IMR-90 (cell line): ENCODE results near the gene GPX4. TPM values are rescaled to one million over a fixed set of nuclear protein-coding genes. Genes with fewer than 3 reads are reported as not detected.

Experiments used
- ATAC-seq: fragments of 200-7000 bp; cut with Tn5 transposase; 2 replicates; pipeline ENCODE4 v1.9.1; 2020; ENCODE audit warnings: low read depth, mild to moderate bottlenecking, moderate library complexity
- BruUV-seq: library from RNA; stranded (reverse); fragments of 400-500 nt; replicated peaks from 2 replicates; lab custom pipeline; 2021; lab: Mats Ljungman, UMichigan
- CTCF ChIA-PET: fragments of 300-600 bp; formaldehyde crosslinking; extraction: SDS; loops from one replicate; lab custom pipeline; 2021; ENCODE audit warnings: antibody characterized with exemption; lab: Yijun Ruan, JAX
- POLR2A ChIA-PET: fragments of 300-600 bp; sonication (Branson Sonifier 250); formaldehyde crosslinking; loops from one replicate; lab custom pipeline; 2022; ENCODE audit warnings: antibody characterized with exemption; ENCODE audit not compliant: unreplicated experiment; lab: Charles Lee
- DNase-seq: peaks from one replicate; pipeline ENCODE4 v3.0.0; 2013
- H2AFZ ChIP-seq: replicated peaks from 2 replicates; pipeline ENCODE3; 2013; ENCODE audit warnings: low read length, mild to moderate bottlenecking; ENCODE audit not compliant: poor library complexity
- H2AK5ac ChIP-seq: 2 replicates; pipeline ENCODE4 v1.6.1; 2013; ENCODE audit warnings: low read depth, low read length, inconsistent platforms
- H2AK9ac ChIP-seq: replicated peaks from 2 replicates; pipeline ENCODE3; 2013; ENCODE audit warnings: mild to moderate bottlenecking, low read depth, low read length, moderate library complexity; ENCODE audit not compliant: poor library complexity
- H2BK120ac ChIP-seq: 2 replicates; pipeline ENCODE4 v1.6.1; 2013; ENCODE audit warnings: low read depth, low read length, inconsistent platforms
- H2BK15ac ChIP-seq: 3 replicates; pipeline ENCODE4 v1.6.1; 2013; ENCODE audit warnings: low read depth, low read length, inconsistent platforms
- H2BK20ac ChIP-seq: 2 replicates; pipeline ENCODE4 v1.6.1; 2013; ENCODE audit warnings: low read depth, mild to moderate bottlenecking, inconsistent platforms, low read length, moderate library complexity
- H2BK5ac ChIP-seq: 2 replicates; pipeline ENCODE4 v1.6.1; 2013; ENCODE audit warnings: mild to moderate bottlenecking, low read depth, low read length, inconsistent platforms; ENCODE audit not compliant: poor library complexity, severe bottlenecking
- H3K14ac ChIP-seq: replicated peaks from 2 replicates; pipeline ENCODE4 v1.6.1; 2013; ENCODE audit warnings: low read depth, low read length, inconsistent platforms
- H3K18ac ChIP-seq: 2 replicates; pipeline ENCODE4 v1.6.1; 2013; ENCODE audit warnings: low read depth, low read length, control low read depth
- H3K23ac ChIP-seq: 2 replicates; pipeline ENCODE4 v1.6.1; 2013; ENCODE audit warnings: low read depth, low read length, inconsistent platforms
- H3K27ac ChIP-seq: 2 replicates; pipeline ENCODE4 v1.5.1; 2013; ENCODE audit warnings: mild to moderate bottlenecking, control low read depth, low read length; ENCODE audit not compliant: insufficient read depth
- H3K27me3 ChIP-seq: 2 replicates; pipeline ENCODE4 v1.6.1; 2013; ENCODE audit warnings: low read length; ENCODE audit not compliant: control insufficient read depth, insufficient read depth
- H3K36me3 ChIP-seq: 2 replicates; pipeline ENCODE4 v1.6.1; 2013; ENCODE audit warnings: low read length, mixed read lengths; ENCODE audit not compliant: control insufficient read depth, insufficient read depth
- H3K4ac ChIP-seq: 2 replicates; pipeline ENCODE4 v1.6.1; 2013; ENCODE audit warnings: low read depth, low read length, inconsistent platforms
- H3K4me1 ChIP-seq: 2 replicates; pipeline ENCODE4 v1.6.1; 2013; ENCODE audit warnings: low read length, mixed read lengths; ENCODE audit not compliant: control insufficient read depth, insufficient read depth
- H3K4me2 ChIP-seq: 2 replicates; pipeline ENCODE4 v1.6.1; 2013; ENCODE audit warnings: low read depth, mild to moderate bottlenecking, control low read depth, low read length, moderate library complexity
- H3K4me3 ChIP-seq: 2 replicates; pipeline ENCODE4 v1.5.1; 2013; ENCODE audit warnings: low read depth, mild to moderate bottlenecking, control low read depth, low read length, moderate library complexity; ENCODE audit not compliant: insufficient read depth
- H3K56ac ChIP-seq: 2 replicates; pipeline ENCODE4 v1.6.1; 2013; ENCODE audit warnings: low read length, inconsistent platforms; ENCODE audit not compliant: insufficient read depth; ENCODE audit errors: extremely low read depth
- H3K79me1 ChIP-seq, 2 experiments: 2 replicates each; pipeline ENCODE4 v1.6.1; 2013; ENCODE audit warnings: low read length in 2 of 2, inconsistent platforms in 1 of 2, low read depth in 1 of 2
- H3K9ac ChIP-seq: 2 replicates; pipeline ENCODE4 v1.6.1; 2013; ENCODE audit warnings: low read depth, low read length, control low read depth
- H3K9me1 ChIP-seq: 2 replicates; pipeline ENCODE4 v1.6.1; 2013; ENCODE audit warnings: low read length, inconsistent platforms; ENCODE audit not compliant: insufficient read depth
- H3K9me3 ChIP-seq: 2 replicates; pipeline ENCODE4 v1.6.1; 2013; ENCODE audit warnings: low read length; ENCODE audit not compliant: control insufficient read depth, insufficient read depth
- H4K20me1 ChIP-seq: 2 replicates; pipeline ENCODE4 v1.6.1; 2013; ENCODE audit warnings: low read length, inconsistent platforms; ENCODE audit not compliant: insufficient read depth
- H4K5ac ChIP-seq: 2 replicates; pipeline ENCODE4 v1.6.1; 2013; ENCODE audit warnings: mild to moderate bottlenecking, low read depth, low read length, control low read depth
- H4K8ac ChIP-seq, 2 experiments: 2 replicates each; pipeline ENCODE4 v1.6.1; 2013; ENCODE audit warnings: low read depth in 2 of 2, low read length in 2 of 2, control low read depth in 1 of 2, inconsistent platforms in 1 of 2
- H4K91ac ChIP-seq: 2 replicates; pipeline ENCODE4 v1.6.1; 2013; ENCODE audit warnings: low read depth, low read length, inconsistent platforms; ENCODE audit not compliant: insufficient read depth
- BHLHE40 ChIP-seq: fragments of 150-350 bp; IDR thresholded peaks from 2 replicates; pipeline ENCODE4 v1.6.1; 2016; ENCODE audit warnings: mild to moderate bottlenecking, low read depth, low read length
- CHD1 ChIP-seq: IDR thresholded peaks from 2 replicates; pipeline ENCODE4 v1.6.1; 2012; ENCODE audit warnings: low read depth, low read length, improper control_type of control experiment
- ELK1 ChIP-seq: fragments of 150-350 bp; IDR thresholded peaks from 2 replicates; pipeline ENCODE4 v1.6.1; 2016; ENCODE audit warnings: low read depth, mild to moderate bottlenecking, low read length, moderate library complexity, borderline replicate concordance
- MAFK ChIP-seq: IDR thresholded peaks from 2 replicates; pipeline ENCODE4 v1.6.1; 2012; ENCODE audit warnings: low read depth, low read length, improper control_type of control experiment
- MXI1 ChIP-seq: IDR thresholded peaks from 2 replicates; pipeline ENCODE4 v1.6.1; 2012; ENCODE audit warnings: low read depth, mild to moderate bottlenecking, low read length, moderate library complexity, borderline replicate concordance
- POLR2A ChIP-seq: IDR thresholded peaks from 2 replicates; pipeline ENCODE4 v1.6.1; 2012; ENCODE audit warnings: mild to moderate bottlenecking, low read depth, low read length
- SMC3 ChIP-seq: fragments of 150-350 bp; IDR thresholded peaks from 2 replicates; pipeline ENCODE4 v1.6.1; 2016; ENCODE audit warnings: low read depth, mild to moderate bottlenecking, antibody characterized with exemption, low read length, moderate library complexity
- WGBS, 2 experiments: methylation state at CpG; one replicate each; pipeline versions ENCODE4 v1.1.5 to v1.1.7; 2013; ENCODE audit warnings: missing lambda C conversion rate in 2 of 2; ENCODE audit not compliant: insufficient read length in 1 of 2; ENCODE audit errors: extremely low coverage in 2 of 2; 5-methylcytosine and 5-hydroxymethylcytosine counted together
- dilution Hi-C: fragments of 300-500 bp; cut with HindIII; formaldehyde crosslinking; loops from one replicate; pipeline ENCODE4 v1.14.3; 2018; ENCODE audit warnings: low sequenced_read_pairs; ENCODE audit not compliant: unreplicated experiment
- in situ Hi-C: fragments of 300-500 bp; cut with MboI; formaldehyde crosslinking; loops from 3 replicates; pipeline ENCODE4 v1.14.3; 2019; ENCODE audit warnings: low sequenced_read_pairs, inconsistent platforms, mixed read lengths
- intact Hi-C: fragments of 100-400 bp; cut with micrococcal nuclease; formaldehyde crosslinking; loops from 2 replicates; pipeline ENCODE4 v1.10.0; 2022
- polyA plus RNA-seq, 3 experiments: library from polyadenylated mRNA; depleted of rRNA; stranded (reverse); fragments of >200 nt; gene quantifications; 2 replicates each; pipeline ENCODE4 v1.2.3, GENCODE V29; 2012; ENCODE audit warnings: low replicate concordance in 1 of 3
- total RNA-seq: library from RNA; depleted of rRNA; stranded (reverse); fragments of >200 nt; gene quantifications from 2 replicates; pipeline ENCODE4 v1.2.3, GENCODE V29; 2012

GPX4 gene
- total and polyA plus RNA-seq, 2 of the 4 experiments (the other 2 are of a cell fraction), result 357 to 1,083 TPM

- TF ChIP-seq MXI1 (peak; percentile 40; the same call in 1 of the 2 replicates), BHLHE40 (peak; percentile 67; the same call in 1 of the 2 replicates)
Measured at GRCh38 chr19:1102407-1103131, 1.2 kb upstream of the GPX4 start (continued).

GRCh38 chr19:1103132-1103707 is 574 bp upstream of the GPX4 start:
- peak overlapping the region; percentile 98 for H3K4ac ChIP-seq
- no peaks in the 10 kb centered on the region for H3K27me3 ChIP-seq
- H2BK120ac ChIP-seq, result peak overlapping the region; percentile 81
- TF ChIP-seq ELK1 (no peak), MAFK (no peak), CHD1 (no peak), SMC3 (no peak), BHLHE40 (no peak), POLR2A (peak; percentile 65; the same call in 1 of the 2 replicates)
- H4K91ac ChIP-seq, result peak overlapping the region; percentile 84
- H4K20me1 ChIP-seq, result peaks cover 49% of the 10 kb centered on the region
- H3K23ac ChIP-seq, result peak overlapping the region; percentile 66
- ChIA-PET CTCF (no interaction called here), POLR2A (interaction anchor here (0.6 kb wide), 2 partner anchors 78 to 166 kb away, joined by 7 to 16 read pairs; partner anchors contain the start of gene CIRBP)
- H3K79me1 ChIP-seq, result peaks cover 0 to 32% of the 10 kb centered on the region in 2 experiments; a peak in 2 of 4 replicates
- dilution Hi-C loops (no loop called here), intact Hi-C loops (loop anchor here (2.0 to 5.0 kb wide), 3 partner anchors 62 to 76 kb away; partner anchors contain the start of genes ABCA7 and CNN2), in situ Hi-C loops (no loop called here)
- peak overlapping the region; percentile 98 for H2BK5ac ChIP-seq
- WGBS, 2 experiments, result 43% methylated on average over 10 of the region's 20 CpGs; no CpG with 5 or more reads in 1 of the 2 experiments
- DNase-seq (no peak), ATAC-seq (no peak)
- H3K27ac ChIP-seq, result peak overlapping the region; percentile 97
- peak overlapping the region; percentile 3; the same call in 1 of the 2 replicates for H3K4me3 ChIP-seq
- peaks cover 3% of the 10 kb centered on the region for H3K9me3 ChIP-seq
- peak overlapping the region; percentile 95 for H3K14ac ChIP-seq
- peak overlapping the region; percentile 62 for H4K5ac ChIP-seq
- H2AK9ac ChIP-seq, result peak overlapping the region; percentile 4
- H2BK15ac ChIP-seq, result peak overlapping the region; percentile 98
- peak overlapping the region; percentile 97 for H2AK5ac ChIP-seq
- H3K18ac ChIP-seq, result peak overlapping the region; percentile 80
- H4K8ac ChIP-seq, result peak overlapping the region; percentile 56 to 90
- peak overlapping the region; percentile 82 for H2BK20ac ChIP-seq
- H3K9ac ChIP-seq, result 0 out of 2 replicates have a peak overlapping the region, but pooled peaks have one; percentile 8
- peak overlapping the region; percentile 50; the same call in 1 of the 2 replicates for H3K56ac ChIP-seq
- peaks cover 28% of the 10 kb centered on the region; the same call in 1 of the 2 replicates for H3K36me3 ChIP-seq
- H3K9me1 ChIP-seq, result peaks cover 10% of the 10 kb centered on the region
- H2AFZ ChIP-seq, result peak overlapping the region; percentile 48
- peaks cover 13% of the 10 kb centered on the region for H3K4me1 ChIP-seq
- TSS peak; percentile 73 for BruUV-seq
- H3K4me2 ChIP-seq, result peak overlapping the region; percentile 42
